Liver (tissue), 9 donors: ENCODE data around the gene SELENOI. TPM values are rescaled to one million over a fixed set of nuclear protein-coding genes. Genes with fewer than 3 reads are reported as not detected.

Experiments used
- DNase-seq: peaks from one replicate; pipeline ENCODE4 v3.0.0-alpha.2; 2017; ENCODE audit warnings: low spot score
- H3K27ac ChIP-seq, 2 donors: one replicate each; pipeline ENCODE4 v1.7.0; 2013; ENCODE audit warnings: inconsistent platforms in 2 of 2, low read length in 2 of 2, control low read depth in 1 of 2, low read depth in 1 of 2, mild to moderate bottlenecking in 1 of 2
- H3K27me3 ChIP-seq, 4 donors: one replicate each; pipeline versions ENCODE4 v1.6.1 to v1.7.0; 2013; ENCODE audit warnings: low read length in 3 of 4, inconsistent platforms in 1 of 4, mild to moderate bottlenecking in 1 of 4, moderate library complexity in 1 of 4; ENCODE audit not compliant: control insufficient read depth in 4 of 4, insufficient read depth in 4 of 4
- H3K36me3 ChIP-seq, 4 donors: one replicate each; pipeline versions ENCODE4 v1.6.1 to v1.7.0; 2013; ENCODE audit warnings: low read length in 3 of 4, mild to moderate bottlenecking in 3 of 4, low read depth in 1 of 4, moderate library complexity in 1 of 4; ENCODE audit not compliant: control insufficient read depth in 4 of 4, insufficient read depth in 3 of 4
- H3K4me1 ChIP-seq, 4 donors: one replicate each; pipeline versions ENCODE4 v1.6.1 to v1.7.0; 2013; ENCODE audit warnings: low read length in 3 of 4, mild to moderate bottlenecking in 3 of 4, moderate library complexity in 1 of 4; ENCODE audit not compliant: control insufficient read depth in 4 of 4, insufficient read depth in 4 of 4
- H3K4me3 ChIP-seq, 3 donors: one replicate each; pipeline versions ENCODE4 v1.6.1 to v1.7.0; 2013; ENCODE audit warnings: low read length in 3 of 3, control low read depth in 1 of 3, low read depth in 1 of 3, mild to moderate bottlenecking in 1 of 3
- H3K9ac ChIP-seq, 2 donors: one replicate each; pipeline ENCODE4 v1.7.0; 2013; ENCODE audit warnings: low read length in 2 of 2, mild to moderate bottlenecking in 2 of 2, moderate library complexity in 2 of 2, control low read depth in 1 of 2, low read depth in 1 of 2
- H3K9me3 ChIP-seq, 4 donors: one replicate each; pipeline versions ENCODE4 v1.6.1 to v1.7.0; 2013; ENCODE audit warnings: low read length in 3 of 4; ENCODE audit not compliant: control insufficient read depth in 4 of 4
- CTCF ChIP-seq: fragments of 150-350 bp; IDR thresholded peaks from 2 replicates; pipeline ENCODE4 v1.5.1; 2017; ENCODE audit warnings: improper control_type of control experiment, low read depth, low read length; ENCODE audit not compliant: missing input control
- EGR1 ChIP-seq, 2 donors: IDR thresholded peaks; 2 replicates each; pipeline ENCODE4 v1.6.1; 2016 to 2018; ENCODE audit warnings: antibody characterized with exemption in 2 of 2, low read depth in 2 of 2
- FOXA1 ChIP-seq: IDR thresholded peaks from 2 replicates; pipeline ENCODE4 v1.6.1; 2016; ENCODE audit warnings: antibody characterized with exemption
- FOXA2 ChIP-seq: IDR thresholded peaks from 2 replicates; pipeline ENCODE4 v1.6.1; 2016; ENCODE audit warnings: antibody characterized with exemption
- GABPA ChIP-seq, 2 donors: IDR thresholded peaks in 1 of 2; conservative IDR thresholded peaks in 1 of 2; 2 replicates each; pipeline ENCODE4 v1.6.1; 2016; ENCODE audit warnings: antibody characterized with exemption in 2 of 2, mild to moderate bottlenecking in 1 of 2, moderate library complexity in 1 of 2
- HNF4A ChIP-seq, 2 donors: conservative IDR thresholded peaks; 2 replicates each; pipeline ENCODE4 v1.6.1; 2016; ENCODE audit warnings: antibody characterized with exemption in 2 of 2, mild to moderate bottlenecking in 2 of 2
- HNF4G ChIP-seq: IDR thresholded peaks from 2 replicates; pipeline ENCODE4 v1.6.1; 2016; ENCODE audit warnings: antibody characterized with exemption
- JUND ChIP-seq, 2 donors: IDR thresholded peaks; 2 replicates each; pipeline ENCODE4 v1.6.1; 2016; ENCODE audit warnings: antibody characterized with exemption in 2 of 2
- NR2F2 ChIP-seq: IDR thresholded peaks from 2 replicates; pipeline ENCODE4 v1.6.1; 2016; ENCODE audit warnings: antibody characterized with exemption
- RAD21 ChIP-seq, 2 donors: IDR thresholded peaks; 2 replicates each; pipeline ENCODE4 v1.6.1; 2016; ENCODE audit warnings: antibody characterized with exemption in 2 of 2, mild to moderate bottlenecking in 2 of 2
- REST ChIP-seq: IDR thresholded peaks from 2 replicates; pipeline ENCODE4 v1.6.1; 2016; ENCODE audit warnings: antibody characterized with exemption, mild to moderate bottlenecking
- RXRA ChIP-seq, 2 donors: IDR thresholded peaks; 2 replicates each; pipeline ENCODE4 v1.6.1; 2017 to 2018; ENCODE audit warnings: antibody characterized with exemption in 2 of 2, mild to moderate bottlenecking in 1 of 2
- SP1 ChIP-seq: IDR thresholded peaks from 2 replicates; pipeline ENCODE4 v1.6.1; 2018; ENCODE audit warnings: antibody characterized with exemption, mild to moderate bottlenecking
- TAF1 ChIP-seq: conservative IDR thresholded peaks from 2 replicates; pipeline ENCODE4 v1.6.1; 2016; ENCODE audit warnings: antibody characterized with exemption, mild to moderate bottlenecking
- YY1 ChIP-seq: IDR thresholded peaks from 2 replicates; pipeline ENCODE4 v1.6.1; 2016; ENCODE audit warnings: antibody characterized with exemption, mild to moderate bottlenecking
- WGBS: extraction: QIAGEN DNeasy Blood & Tissue Kit; methylation state at CpG from one replicate; pipeline ENCODE4 v1.1.7; 2013; 5-methylcytosine and 5-hydroxymethylcytosine counted together
- polyA plus RNA-seq, 2 donors: library from polyadenylated mRNA; stranded (reverse) in 1 of 2; unstranded in 1 of 2; fragments of 200-250 nt in 1 of 2; fragments of >200 nt in 1 of 2; fragmentation: Nextera tagmentation in 1 of 2; extraction: Ambion mirVana in 1 of 2; gene quantifications; one replicate each; pipeline versions ENCODE4 v1.2.1 to v1.2.3, GENCODE V29; 2013 to 2015
- total RNA-seq, 2 donors: library from RNA; depleted of rRNA; stranded (reverse); fragments of >200 nt; gene quantifications; one replicate each; pipeline ENCODE4 v1.2.3, GENCODE V29; 2014
- TF ChIP-seq, protein P1 (sequence below): IDR thresholded peaks from 2 replicates; pipeline ENCODE4 v1.6.1; 2016; ENCODE audit warnings: antibody characterized with exemption
- TF ChIP-seq, protein P2 (sequence below): IDR thresholded peaks from 2 replicates; pipeline ENCODE4 v1.6.1; 2016; ENCODE audit warnings: antibody characterized with exemption
- TF ChIP-seq, protein P3 (sequence below): IDR thresholded peaks from 2 replicates; pipeline ENCODE4 v1.6.1; 2016; ENCODE audit warnings: antibody characterized with exemption
- donor health status: healthy.
- donor health status: healthy.
- donor health status: healthy.
- donor health status: healthy.
- donor health status: healthy.

The SELENOI gene
- total and polyA plus RNA-seq, 4 donors = 6.2 to 55.9 (median 17.5) TPM

DNA sequence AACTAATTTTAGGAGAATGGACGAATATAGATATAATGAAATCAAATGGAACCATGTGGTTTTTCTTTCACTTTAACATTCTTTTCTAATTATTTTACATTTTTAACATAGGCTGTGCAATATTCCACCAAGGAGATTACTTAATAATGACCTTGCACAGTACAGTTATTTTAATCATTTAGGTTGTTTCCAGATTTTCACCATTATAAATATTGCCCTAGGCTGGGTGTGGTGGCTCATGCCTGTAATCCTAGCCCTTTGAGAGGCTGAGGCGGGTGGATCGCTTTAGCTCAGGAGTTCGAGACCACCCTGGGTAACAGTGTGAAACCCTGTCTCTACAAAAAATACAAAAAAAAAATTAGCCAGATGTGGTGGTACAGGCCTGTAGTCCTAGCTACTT, 41.2 kb downstream of the SELENOI start:
- DNase-seq = no peak
- Histone ChIP-seq H3K4me1 (no peaks in the 10 kb centered on the region), H3K4me3 (no peak overlapping the region), H3K9me3 (no peaks in the 10 kb centered on the region), H3K9ac (no peak overlapping the region), H3K36me3 (peaks cover 0 to 33% (median 23%) of the 10 kb centered on the region in 4 donors), H3K27ac (no peak overlapping the region), H3K27me3 (no peaks in the 10 kb centered on the region)
- no peak for TF ChIP-seq FOXA1
- no peak for TF ChIP-seq NR2F2
- TF ChIP-seq, protein P1, sequence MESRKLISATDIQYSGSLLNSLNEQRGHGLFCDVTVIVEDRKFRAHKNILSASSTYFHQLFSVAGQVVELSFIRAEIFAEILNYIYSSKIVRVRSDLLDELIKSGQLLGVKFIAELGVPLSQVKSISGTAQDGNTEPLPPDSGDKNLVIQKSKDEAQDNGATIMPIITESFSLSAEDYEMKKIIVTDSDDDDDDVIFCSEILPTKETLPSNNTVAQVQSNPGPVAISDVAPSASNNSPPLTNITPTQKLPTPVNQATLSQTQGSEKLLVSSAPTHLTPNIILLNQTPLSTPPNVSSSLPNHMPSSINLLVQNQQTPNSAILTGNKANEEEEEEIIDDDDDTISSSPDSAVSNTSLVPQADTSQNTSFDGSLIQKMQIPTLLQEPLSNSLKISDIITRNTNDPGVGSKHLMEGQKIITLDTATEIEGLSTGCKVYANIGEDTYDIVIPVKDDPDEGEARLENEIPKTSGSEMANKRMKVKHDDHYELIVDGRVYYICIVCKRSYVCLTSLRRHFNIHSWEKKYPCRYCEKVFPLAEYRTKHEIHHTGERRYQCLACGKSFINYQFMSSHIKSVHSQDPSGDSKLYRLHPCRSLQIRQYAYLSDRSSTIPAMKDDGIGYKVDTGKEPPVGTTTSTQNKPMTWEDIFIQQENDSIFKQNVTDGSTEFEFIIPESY = no peak
- TF ChIP-seq JUND (IDR thresholded peaks at IDR 0.05) = no peak
- no peak for TF ChIP-seq RXRA (IDR thresholded peaks at IDR 0.05)
- TF ChIP-seq FOXA2 = no peak
- TF ChIP-seq, protein P2, sequence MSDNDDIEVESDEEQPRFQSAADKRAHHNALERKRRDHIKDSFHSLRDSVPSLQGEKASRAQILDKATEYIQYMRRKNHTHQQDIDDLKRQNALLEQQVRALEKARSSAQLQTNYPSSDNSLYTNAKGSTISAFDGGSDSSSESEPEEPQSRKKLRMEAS = no peak
- no peak for TF ChIP-seq CTCF
- no peak for TF ChIP-seq RAD21 (IDR thresholded peaks at IDR 0.05)
- TF ChIP-seq EGR1 (IDR thresholded peaks at IDR 0.05; ENCODE audit: low read depth in 2 of 2) = no peak
- TF ChIP-seq GABPA (IDR thresholded peaks at IDR 0.05 in 1 of 2, conservative IDR thresholded peaks at IDR 0.05 in 1 of 2) = no peak
- no peak for TF ChIP-seq SP1
- no peak for TF ChIP-seq HNF4A (conservative IDR thresholded peaks at IDR 0.05)
- no peak for TF ChIP-seq REST
- no peak for TF ChIP-seq HNF4G
- no peak for TF ChIP-seq YY1
- no peak for TF ChIP-seq TAF1
- TF ChIP-seq, protein P3, sequence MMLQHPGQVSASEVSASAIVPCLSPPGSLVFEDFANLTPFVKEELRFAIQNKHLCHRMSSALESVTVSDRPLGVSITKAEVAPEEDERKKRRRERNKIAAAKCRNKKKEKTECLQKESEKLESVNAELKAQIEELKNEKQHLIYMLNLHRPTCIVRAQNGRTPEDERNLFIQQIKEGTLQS = no peak
- 98% methylated on average over 4 of the region's 4 CpGs for WGBS
